Right lobe of liver (tissue), 4 donors: ENCODE data around the gene ANKRD18A.
"Not testable (repeated sequence)": the region's sequence is repeated elsewhere in the genome, so short reads cannot be mapped to it uniquely, and the experiment has no call there.

Source experiments
- POLR2A ChIP-seq: fragments of 450-650 bp; IDR thresholded peaks from one replicate; pipeline ENCODE4 v1.6.1; 2017; ENCODE audit warnings: antibody characterized with exemption, mild to moderate bottlenecking
- TF ChIP-seq, protein P1 (sequence below), 4 donors: fragments of 200-600 bp in 3 of 4; fragments of 450-650 bp in 1 of 4; IDR thresholded peaks; one replicate each; pipeline versions ENCODE4 v1.5.1 to v1.8.0; 2016 to 2022; ENCODE audit warnings: antibody characterized with exemption in 4 of 4, mild to moderate bottlenecking in 2 of 4
- donor health status: DM: no; HTN: no; CAD: no.
- donor health status: DM: no; HTN: no; CAD: no.
- donor health status: DM: no; HTN: yes; CAD: no.

DNA sequence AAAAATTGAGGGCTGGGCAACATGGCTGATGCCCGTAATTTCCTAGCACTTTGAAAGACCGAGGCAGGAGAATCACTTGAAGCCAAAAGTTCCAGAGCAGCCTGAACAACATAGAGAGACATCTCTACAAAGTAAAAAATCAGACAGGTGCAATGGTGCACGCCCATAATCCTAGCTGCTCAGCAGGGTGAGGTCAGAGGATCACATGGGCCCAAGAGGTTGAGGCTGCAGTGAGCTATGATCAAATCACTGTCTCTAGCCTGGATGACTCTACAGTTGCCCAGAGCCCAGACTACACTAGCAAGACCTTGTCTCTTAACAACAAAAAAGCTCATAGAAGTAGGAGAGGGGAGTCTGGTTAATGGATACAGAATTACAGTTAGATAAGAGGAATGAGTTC, 40.3 kb downstream of the ANKRD18A start:
- TF ChIP-seq POLR2A = not testable (repeated sequence)
- TF ChIP-seq, protein P1, sequence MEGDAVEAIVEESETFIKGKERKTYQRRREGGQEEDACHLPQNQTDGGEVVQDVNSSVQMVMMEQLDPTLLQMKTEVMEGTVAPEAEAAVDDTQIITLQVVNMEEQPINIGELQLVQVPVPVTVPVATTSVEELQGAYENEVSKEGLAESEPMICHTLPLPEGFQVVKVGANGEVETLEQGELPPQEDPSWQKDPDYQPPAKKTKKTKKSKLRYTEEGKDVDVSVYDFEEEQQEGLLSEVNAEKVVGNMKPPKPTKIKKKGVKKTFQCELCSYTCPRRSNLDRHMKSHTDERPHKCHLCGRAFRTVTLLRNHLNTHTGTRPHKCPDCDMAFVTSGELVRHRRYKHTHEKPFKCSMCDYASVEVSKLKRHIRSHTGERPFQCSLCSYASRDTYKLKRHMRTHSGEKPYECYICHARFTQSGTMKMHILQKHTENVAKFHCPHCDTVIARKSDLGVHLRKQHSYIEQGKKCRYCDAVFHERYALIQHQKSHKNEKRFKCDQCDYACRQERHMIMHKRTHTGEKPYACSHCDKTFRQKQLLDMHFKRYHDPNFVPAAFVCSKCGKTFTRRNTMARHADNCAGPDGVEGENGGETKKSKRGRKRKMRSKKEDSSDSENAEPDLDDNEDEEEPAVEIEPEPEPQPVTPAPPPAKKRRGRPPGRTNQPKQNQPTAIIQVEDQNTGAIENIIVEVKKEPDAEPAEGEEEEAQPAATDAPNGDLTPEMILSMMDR (IDR thresholded peaks at IDR 0.05) = not testable (repeated sequence)
